HepG2 (cell line): ENCODE measurements around the gene GJC1. TPM values are rescaled to one million over a fixed set of nuclear protein-coding genes. Genes with fewer than 3 reads are reported as not detected.
A peak's percentile ranks its signal among the peaks of the same experiment; 100 is the strongest.

Source experiments
- PCBP1 ChIP-seq: fragments of 200-400 bp; formaldehyde crosslinking; IDR thresholded peaks from 2 replicates; pipeline ENCODE4 v1.6.1; 2017; ENCODE audit warnings: mild to moderate bottlenecking, low read depth, low read length, borderline replicate concordance
- POGZ ChIP-seq: sonication (generic); formaldehyde crosslinking; IDR thresholded peaks from 2 replicates; pipeline ENCODE4 v1.4.0; 2020; ENCODE audit warnings: mild to moderate bottlenecking, missing genetic modification reagents
- SNAPC5 ChIP-seq: sonication (generic); formaldehyde crosslinking; IDR thresholded peaks from 2 replicates; pipeline ENCODE4 v1.8.1; 2023; ENCODE audit warnings: mild to moderate bottlenecking, missing genetic modification reagents, borderline replicate concordance
- SP1 ChIP-seq, 2 experiments: fragments of 450-650 bp in 1 of 2; sonication (generic) in 1 of 2; formaldehyde crosslinking in 1 of 2; IDR thresholded peaks; 2 replicates each; pipeline versions ENCODE4 v1.4.0 to v1.6.1; 2016 to 2020; ENCODE audit warnings: missing genetic modification reagents in 1 of 2
- TRIM22 ChIP-seq: fragments of 450-650 bp; IDR thresholded peaks from 2 replicates; pipeline ENCODE4 v1.6.1; 2017
- YY1 ChIP-seq: IDR thresholded peaks from 2 replicates; pipeline ENCODE4 v1.6.1; 2011; ENCODE audit warnings: low read length, low read depth, moderate library complexity, mild to moderate bottlenecking; ENCODE audit not compliant: insufficient read depth, insufficient replicate concordance
- ZBTB4 ChIP-seq: sonication (generic); formaldehyde crosslinking; IDR thresholded peaks from 2 replicates; pipeline ENCODE4 v1.4.0; 2020; ENCODE audit warnings: missing genetic modification reagents, mild to moderate bottlenecking, borderline replicate concordance
- ZBTB46 ChIP-seq: sonication (generic); formaldehyde crosslinking; IDR thresholded peaks from 2 replicates; pipeline ENCODE4 v1.4.0; 2020; ENCODE audit warnings: mild to moderate bottlenecking, missing genetic modification reagents, borderline replicate concordance
- ZFYVE20 ChIP-seq: sonication (generic); formaldehyde crosslinking; IDR thresholded peaks from 2 replicates; pipeline ENCODE4 v1.8.0; 2023; ENCODE audit warnings: low read depth, mild to moderate bottlenecking, moderate library complexity, missing genetic modification reagents, borderline replicate concordance
- ZMYM3 ChIP-seq: sonication (generic); formaldehyde crosslinking; IDR thresholded peaks from 2 replicates; pipeline ENCODE4 v1.5.1; 2020; ENCODE audit warnings: mild to moderate bottlenecking, missing genetic modification reagents
- ZNF251 ChIP-seq: sonication (generic); formaldehyde crosslinking; IDR thresholded peaks from 2 replicates; pipeline ENCODE4 v1.9.0; 2021; ENCODE audit warnings: mild to moderate bottlenecking, missing genetic modification reagents
- ZNF292 ChIP-seq: sonication (generic); formaldehyde crosslinking; IDR thresholded peaks from 2 replicates; pipeline ENCODE4 v1.8.1; 2022; ENCODE audit warnings: mild to moderate bottlenecking, low read depth, missing genetic modification reagents, borderline replicate concordance
- ZNF383 ChIP-seq: sonication (generic); formaldehyde crosslinking; IDR thresholded peaks from 2 replicates; pipeline ENCODE4 v1.4.0; 2020; ENCODE audit warnings: missing genetic modification reagents, mild to moderate bottlenecking, borderline replicate concordance
- ZNF512B ChIP-seq: sonication (generic); formaldehyde crosslinking; IDR thresholded peaks from 2 replicates; pipeline ENCODE4 v1.5.1; 2020; ENCODE audit warnings: missing genetic modification reagents, mild to moderate bottlenecking, borderline replicate concordance
- ZNF639 ChIP-seq: conservative IDR thresholded peaks from 2 replicates; pipeline ENCODE4 v1.6.1; 2018; ENCODE audit warnings: missing genetic modification reagents
- ZNF781 ChIP-seq: sonication (generic); formaldehyde crosslinking; IDR thresholded peaks from 2 replicates; pipeline ENCODE4 v1.5.1; 2020; ENCODE audit warnings: borderline replicate concordance, mild to moderate bottlenecking, missing genetic modification reagents; ENCODE audit errors: not compliant biosample characterization
- polyA plus RNA-seq, 8 experiments: library from polyadenylated mRNA; depleted of rRNA in 3 of 8; stranded (reverse) in 7 of 8; unstranded in 1 of 8; fragments of >200 nt; fragmentation: Illumina TruSeq in 4 of 8; extraction: Trizol in 4 of 8; gene quantifications; 2 replicates each; pipeline versions ENCODE4 v1.2.1 to v1.2.3, GENCODE V29; 2011 to 2016; ENCODE audit warnings: low read depth in 4 of 8, missing spikeins in 1 of 8, mixed read lengths in 1 of 8; ENCODE audit not compliant: insufficient read depth in 1 of 8
- total RNA-seq, 5 experiments: library from RNA; depleted of rRNA; stranded (reverse); fragments of >200 nt; fragmentation: Illumina TruSeq; extraction: Trizol; gene quantifications; 2 replicates each; pipeline ENCODE4 v1.2.3, GENCODE V29; 2016; ENCODE audit warnings: low read depth in 1 of 5

The GJC1 gene
- total and polyA plus RNA-seq, 2 of the 13 experiments (the other 11 are each of a cell fraction or from before 2014, with no cell fraction given) = 1.7 TPM

- no peak for TF ChIP-seq ZFYVE20
- TF ChIP-seq ZBTB4 (CRISPR knock-in tag) = no peak
- no peak for TF ChIP-seq ZMYM3 (CRISPR knock-in tag)
- TF ChIP-seq ZNF251 = no peak
- TF ChIP-seq ZNF292 (CRISPR knock-in tag) = peak; percentile 57; the same call in 1 of the 2 replicates
- no peak for TF ChIP-seq ZNF383 (CRISPR knock-in tag)
- TF ChIP-seq ZNF512B = peak; percentile 82; the same call in 1 of the 2 replicates
- TF ChIP-seq SP1 (IDR thresholded peaks at IDR 0.05) = 0 out of 2 replicates have a peak, but pooled peaks have one; percentile 20
- peak; percentile 83 for TF ChIP-seq SP1 (CRISPR knock-in tag; IDR thresholded peaks at IDR 0.05)
- TF ChIP-seq ZBTB46 = peak; percentile 91; the same call in 1 of the 2 replicates
- TF ChIP-seq SNAPC5 (CRISPR knock-in tag) = no peak
- TF ChIP-seq POGZ = peak; percentile 50; the same call in 1 of the 2 replicates
- no peak for TF ChIP-seq PCBP1
- peak; percentile 79 for TF ChIP-seq YY1
- no peak for TF ChIP-seq ZNF781 (CRISPR knock-in tag)
- TF ChIP-seq TRIM22 = no peak
- no peak; the same call in 1 of the 2 replicates for TF ChIP-seq ZNF639 (CRISPR knock-in tag)
These were observed 54.8 kb downstream of the GJC1 start (continued) for GRCh38 chr17:44775136-44775837.
